ENCODE measurements around the gene ATP8B1. TPM values are rescaled to one million over a fixed set of nuclear protein-coding genes. Genes with fewer than 3 reads are reported as not detected.
A peak's percentile ranks its signal among the peaks of the same experiment; 100 is the strongest.

ATP8B1 gene
- total RNA-seq, 6 experiments from 2014 or later = 9.0 to 18.4 (median 17.1) TPM

GRCh38 chr18:57789759-57790158 is 13.4 kb downstream of the ATP8B1 start:
- H3K27me3 ChIP-seq = no peaks in the 10 kb centered on the region
- H3K36me3 ChIP-seq = no peaks in the 10 kb centered on the region
- ATAC-seq (no peak), DNase-seq (no peak)
- WGBS (ENCODE audit: insufficient coverage, low coverage, low lambda C conversion rate, missing lambda C conversion rate) = 88% methylated on average over 3 of the region's 4 CpGs
- H3K4me1 ChIP-seq = peaks cover 0 to 35% (median 10%) of the 10 kb centered on the region in 4 donors
- no peaks in the 10 kb centered on the region for H3K9me3 ChIP-seq
- H3K4me3 ChIP-seq = no peak overlapping the region
- peak overlapping the region; percentile 65 to 84 (median 66) for H3K27ac ChIP-seq
- TF ChIP-seq CTCF (IDR thresholded peaks at IDR 0.05) (no peak), POLR2A (IDR thresholded peaks at IDR 0.05) (no peak)
- intact Hi-C loops (cut with DNase I) = no loop called here

- no peaks in the 10 kb centered on the region for H3K36me3 ChIP-seq
- ATAC-seq = peak; percentile 65 to 87 (median 73)
- H3K9me3 ChIP-seq = no peaks in the 10 kb centered on the region
- H3K4me3 ChIP-seq = no peak overlapping the region
- intact Hi-C loops (cut with DNase I) = no loop called here
- peaks cover 0 to 39% (median 10%) of the 10 kb centered on the region in 4 donors for H3K4me1 ChIP-seq
- H3K27me3 ChIP-seq = no peaks in the 10 kb centered on the region
- peak overlapping the region; percentile 65 to 84 (median 66) for H3K27ac ChIP-seq
- WGBS (ENCODE audit: insufficient coverage, low coverage, low lambda C conversion rate, missing lambda C conversion rate) = 20% methylated on average over 6 of the region's 6 CpGs
- DNase-seq = no peak
- no peak for TF ChIP-seq CTCF (IDR thresholded peaks at IDR 0.05)
- TF ChIP-seq POLR2A (IDR thresholded peaks at IDR 0.05) = no peak
Measured at GRCh38 chr18:57789090-57789489, 14.0 kb downstream of the ATP8B1 start.

- DNase-seq (no peak), ATAC-seq (no peak)
- intact Hi-C loops (cut with DNase I) = no loop called here
- TF ChIP-seq CTCF (IDR thresholded peaks at IDR 0.05) = no peak
- no peak for TF ChIP-seq POLR2A (IDR thresholded peaks at IDR 0.05)
- Histone ChIP-seq H3K27ac (peak overlapping the region; percentile 65 to 84 (median 66)), H3K36me3 (no peaks in the 10 kb centered on the region), H3K9me3 (no peaks in the 10 kb centered on the region), H3K4me3 (no peak overlapping the region), H3K27me3 (no peaks in the 10 kb centered on the region), H3K4me1 (peaks cover 0 to 31% (median 9%) of the 10 kb centered on the region in 4 donors)
- WGBS (ENCODE audit: insufficient coverage, low coverage, low lambda C conversion rate, missing lambda C conversion rate) = 72% methylated on average over 8 of the region's 11 CpGs
Measured at GRCh38 chr18:57787068-57787685, 15.9 kb downstream of the ATP8B1 start.

- no peaks in the 10 kb centered on the region for H3K9me3 ChIP-seq
- 99% methylated on average over 6 of the region's 8 CpGs for WGBS (ENCODE audit: insufficient coverage, low coverage, low lambda C conversion rate, missing lambda C conversion rate)
- DNase-seq (no peak), ATAC-seq (no peak)
- H3K27ac ChIP-seq = no peak overlapping the region
- peaks cover 0 to 35% (median 12%) of the 10 kb centered on the region in 4 donors for H3K4me1 ChIP-seq
- TF ChIP-seq POLR2A (IDR thresholded peaks at IDR 0.05) = no peak
- no peak for TF ChIP-seq CTCF (IDR thresholded peaks at IDR 0.05)
- H3K27me3 ChIP-seq = no peaks in the 10 kb centered on the region
- intact Hi-C loops (cut with DNase I) = no loop called here
- no peaks in the 10 kb centered on the region for H3K36me3 ChIP-seq
- H3K4me3 ChIP-seq = no peak overlapping the region
Measured at GRCh38 chr18:57785751-57786437, 17.2 kb downstream of the ATP8B1 start.
